Motor neuron (in vitro differentiated cells): ENCODE data around the gene SENP7. TPM values are rescaled to one million over a fixed set of nuclear protein-coding genes. Genes with fewer than 3 reads are reported as not detected.
"Not testable (repeated sequence)": the region's sequence is repeated elsewhere in the genome, so short reads cannot be mapped to it uniquely, and the experiment has no call there.

Source experiments
- ATAC-seq, 8 experiments: fragments of 200-7000 bp; cut with Tn5 transposase; replicated peaks in 6 of 8; 2 replicates each; pipeline ENCODE4 v1.8.0; 2021; ENCODE audit warnings: mild to moderate bottlenecking in 8 of 8, moderate library complexity in 8 of 8
- H3K27ac ChIP-seq, 2 donors: fragments of 250-450 bp; sonication (Bioruptor Pico); 2 replicates each; pipeline ENCODE4 v1.9.0; 2021; ENCODE audit warnings: antibody characterized with exemption in 2 of 2, mild to moderate bottlenecking in 2 of 2, moderate library complexity in 1 of 2
- H3K4me1 ChIP-seq, 2 donors: fragments of 250-450 bp; sonication (Bioruptor Pico); replicated peaks in 1 of 2; 2 replicates each; pipeline ENCODE4 v1.6.1; 2021; ENCODE audit warnings: antibody characterized with exemption in 2 of 2, mild to moderate bottlenecking in 2 of 2, moderate library complexity in 1 of 2
- H3K4me3 ChIP-seq, 5 donors: fragments of 250-450 bp; sonication (Bioruptor Pico); 2 replicates each; pipeline ENCODE4 v1.9.0; 2021; ENCODE audit warnings: antibody characterized with exemption in 5 of 5, mild to moderate bottlenecking in 5 of 5, moderate library complexity in 4 of 5
- WGBS, 10 experiments: fragments of 450-650 bp; shearing (Covaris generic); methylation state at CpG; one replicate each; pipeline ENCODE4 v1.0.0; 2022; 5-methylcytosine and 5-hydroxymethylcytosine counted together
- in situ Hi-C, 9 experiments: fragments of 400-800 bp; cut with MboI; loops; one replicate each; pipeline ENCODE4 v1.15.0; 2021; ENCODE audit warnings: low sequenced_read_pairs in 9 of 9, low pct_unique_long_range_greater_than_20kb in 2 of 9; ENCODE audit not compliant: unreplicated experiment in 9 of 9
- total RNA-seq, 8 experiments: library from RNA; unstranded; fragments of 300-600 nt; gene quantifications; 2 replicates each; pipeline versions ENCODE4 v1.2.3 to v1.2.4, GENCODE V29; 2022

Gene SENP7
- total RNA-seq, 8 experiments from 2014 or later = 9.3 to 77.7 (median 43.7) TPM

- peak in 6 of 8 experiments; percentile 31 to 51 (median 44) for ATAC-seq
- in situ Hi-C loops = no loop called here
- 0 to 6% (median 0%) methylated on average over 3 to 9 of the region's 9 CpGs; no CpG with 5 or more reads in 1 of the 10 experiments for WGBS, 10 experiments
- H3K4me1 ChIP-seq = peaks cover 3 to 11% of the 10 kb centered on the region in 2 donors
- H3K27ac ChIP-seq = peak overlapping the region; percentile 95 to 98
- H3K4me3 ChIP-seq = peak overlapping the region; percentile 64 to 98 (median 88)
These were observed 691 bp downstream of the SENP7 start for GRCh38 chr3:101512396-101512645.

- H3K27ac ChIP-seq = no peak overlapping the region
- in situ Hi-C loops = no loop called here
- ATAC-seq = no peak
- 51 to 100% (median 83%) methylated on average over 2 to 3 of the region's 3 CpGs for WGBS, 10 experiments
- peaks cover 3 to 11% of the 10 kb centered on the region in 2 donors for H3K4me1 ChIP-seq
- H3K4me3 ChIP-seq = no peak overlapping the region
These were observed 3.2 kb downstream of the SENP7 start for GRCh38 chr3:101509811-101510210.

GRCh38 chr3:101509281-101509680 is 3.7 kb downstream of the SENP7 start:
- H3K4me1 ChIP-seq = peaks cover 3 to 11% of the 10 kb centered on the region in 2 donors
- 67 to 96% (median 88%) methylated on average over 1 to 3 of the region's 3 CpGs for WGBS, 10 experiments
- no peak overlapping the region for H3K4me3 ChIP-seq
- ATAC-seq = no peak
- H3K27ac ChIP-seq = no peak overlapping the region
- in situ Hi-C loops = no loop called here

GRCh38 chr3:101501783-101502182 is 11.2 kb downstream of the SENP7 start:
- Histone ChIP-seq H3K27ac (no peak overlapping the region), H3K4me1 (no peaks in the 10 kb centered on the region), H3K4me3 (no peak overlapping the region)
- ATAC-seq = no peak
- WGBS, 10 experiments = 30 to 100% (median 69%) methylated on average over 2 to 3 of the region's 3 CpGs; no CpG with 5 or more reads in 1 of the 10 experiments
- in situ Hi-C loops = no loop called here

GRCh38 chr3:101500208-101500607 is 12.8 kb downstream of the SENP7 start:
- H3K4me1 ChIP-seq = no peaks in the 10 kb centered on the region
- WGBS, 10 experiments = 67 to 100% (median 100%) methylated on average over 1 of the region's 1 CpG; no CpG with 5 or more reads in 2 of the 10 experiments
- H3K4me3 ChIP-seq = no peak overlapping the region
- H3K27ac ChIP-seq = no peak overlapping the region
- ATAC-seq = no peak
- in situ Hi-C loops = no loop called here

GRCh38 chr3:101497803-101498202 is 15.2 kb downstream of the SENP7 start:
- Histone ChIP-seq H3K27ac (no peak overlapping the region), H3K4me3 (no peak overlapping the region), H3K4me1 (no peaks in the 10 kb centered on the region)
- no peak for ATAC-seq
- in situ Hi-C loops = no loop called here
- 90 to 100% (median 100%) methylated on average over 1 to 2 of the region's 2 CpGs; no CpG with 5 or more reads in 2 of the 10 experiments for WGBS, 10 experiments

GRCh38 chr3:101495552-101495951 is 17.5 kb downstream of the SENP7 start:
- 0 to 100% (median 73%) methylated on average over 1 to 4 of the region's 4 CpGs; no CpG with 5 or more reads in 2 of the 10 experiments for WGBS, 10 experiments
- Histone ChIP-seq H3K4me3 (no peak overlapping the region), H3K4me1 (no peaks in the 10 kb centered on the region), H3K27ac (no peak overlapping the region)
- ATAC-seq = peak in 1 of 8 experiments; percentile 33
- in situ Hi-C loops = no loop called here

- no peaks in the 10 kb centered on the region for H3K4me1 ChIP-seq
- no peak overlapping the region for H3K27ac ChIP-seq
- in situ Hi-C loops = no loop called here
- 73 to 100% (median 98%) methylated on average over 1 to 7 of the region's 8 CpGs; no CpG with 5 or more reads in 3 of the 10 experiments for WGBS, 10 experiments
- H3K4me3 ChIP-seq = no peak overlapping the region
- ATAC-seq = peak in 2 of 8 experiments; percentile 37 to 42
These were observed 28.0 kb downstream of the SENP7 start for GRCh38 chr3:101484805-101485620.

- H3K4me3 ChIP-seq = no peak overlapping the region
- H3K27ac ChIP-seq = no peak overlapping the region
- 10 to 100% (median 65%) methylated on average over 1 to 3 of the region's 3 CpGs for WGBS, 10 experiments
- ATAC-seq = peak in 3 of 8 experiments; percentile 53 to 78 (median 74)
- in situ Hi-C loops = no loop called here
- H3K4me1 ChIP-seq = no peaks in the 10 kb centered on the region
These were observed 34.0 kb downstream of the SENP7 start for GRCh38 chr3:101478980-101479379.

- H3K4me3 ChIP-seq, H3K4me1 ChIP-seq, ATAC-seq, H3K27ac ChIP-seq, in situ Hi-C loops: not testable (repeated sequence)
- 71 to 100% (median 87%) methylated on average over 1 to 2 of the region's 2 CpGs; no CpG with 5 or more reads in 2 of the 10 experiments for WGBS, 10 experiments
These were observed 38.0 kb downstream of the SENP7 start for GRCh38 chr3:101474841-101475552.

GRCh38 chr3:101468676-101469075 is 44.3 kb downstream of the SENP7 start:
- in situ Hi-C loops, H3K27ac ChIP-seq, H3K4me3 ChIP-seq, ATAC-seq, H3K4me1 ChIP-seq: not testable (repeated sequence)
- WGBS, 10 experiments = 72 to 100% (median 92%) methylated on average over 1 to 3 of the region's 4 CpGs; no CpG with 5 or more reads in 1 of the 10 experiments

GRCh38 chr3:101467310-101467663 is 45.7 kb downstream of the SENP7 start:
- H3K4me3 ChIP-seq, in situ Hi-C loops, ATAC-seq, H3K4me1 ChIP-seq: not testable (repeated sequence)
- peak overlapping the region in 1 of 2 donors; percentile 67 for H3K27ac ChIP-seq
- WGBS, 10 experiments = no CpG with 5 or more reads among the region's 3 CpGs
